Activated naive CD4-positive, alpha-beta T cell treated with anti-CD3 and anti-CD28 coated beads, Interleukin-2, amount 50 U/mL, for 72 hours (primary cell): ENCODE data around the gene GDI2. TPM values are rescaled to one million over a fixed set of nuclear protein-coding genes. Genes with fewer than 3 reads are reported as not detected.
"Not testable (repeated sequence)": the region's sequence is repeated elsewhere in the genome, so short reads cannot be mapped to it uniquely, and the experiment has no call there.

ENCODE experiments used
- ATAC-seq, 2 donors: fragments of 150-1000 bp; cut with Tn5 transposase; 2 replicates each; pipeline ENCODE4 v1.10.0; 2021; ENCODE audit warnings: mild to moderate bottlenecking in 2 of 2, moderate library complexity in 2 of 2
- DNase-seq, 2 donors: peaks; one replicate each; pipeline ENCODE4 v3.0.0; 2021 to 2022; ENCODE audit warnings: low spot score in 2 of 2
- H3K27ac Mint-ChIP-seq, 2 donors: one replicate each; pipeline ENCODE4 v1.8.0; 2022; ENCODE audit warnings: mild to moderate bottlenecking in 2 of 2, mixed read lengths in 2 of 2
- H3K36me3 Mint-ChIP-seq, 2 donors: one replicate each; pipeline ENCODE4 v1.8.0; 2022; ENCODE audit warnings: mixed read lengths in 2 of 2
- H3K9me3 Mint-ChIP-seq, 2 donors: one replicate each; pipeline ENCODE4 v1.8.0; 2022; ENCODE audit warnings: mixed read lengths in 2 of 2
- total RNA-seq, 2 donors: library from RNA; stranded (reverse); gene quantifications; one replicate each; pipeline ENCODE4 v1.2.3, GENCODE V29; 2022

Gene GDI2
- total RNA-seq, 2 donors from 2014 or later, result 234 to 281 TPM

DNA sequence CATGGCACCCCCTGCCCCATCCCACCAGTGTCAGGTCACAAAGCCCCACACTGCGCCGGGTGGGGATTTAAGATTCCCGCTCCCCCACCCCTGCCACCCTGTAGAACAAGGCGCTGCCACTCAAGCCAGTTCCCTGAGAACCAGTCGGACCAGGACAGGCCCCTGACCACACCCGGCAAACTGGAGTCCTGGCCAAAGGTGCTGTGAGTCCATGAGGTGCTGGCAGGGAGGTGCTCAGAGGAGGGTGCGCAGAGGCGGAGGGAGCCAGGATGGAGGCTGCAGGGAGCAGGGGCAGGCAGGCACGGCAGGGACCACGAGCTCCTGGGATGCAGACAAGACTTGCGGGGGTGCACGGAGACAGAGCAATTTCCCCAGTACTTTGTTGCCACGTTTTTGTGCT lies 19.7 kb upstream of the GDI2 start:
- Mint-ChIP-seq H3K36me3 (no peaks in the 10 kb centered on the region), H3K27ac (no peak overlapping the region), H3K9me3 (no peaks in the 10 kb centered on the region)
- DNase-seq (no peak), ATAC-seq (no peak)

DNA sequence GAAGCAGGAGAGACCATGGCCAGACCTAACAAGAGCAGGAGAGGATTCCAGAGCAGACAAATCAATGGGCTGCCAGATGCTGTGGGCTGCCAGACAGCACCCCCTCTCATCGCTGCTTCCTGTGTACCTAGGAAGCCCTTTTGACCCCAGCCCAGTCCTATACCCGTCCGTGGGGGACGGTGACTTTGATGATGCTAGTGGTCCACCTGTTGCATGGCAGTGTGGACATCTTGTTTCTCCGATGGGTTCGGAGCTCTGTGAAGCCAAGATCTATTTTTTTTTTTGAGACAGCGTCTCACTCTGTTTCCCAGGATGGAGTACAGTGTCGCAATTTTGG lies 18.2 kb upstream of the GDI2 start:
- Mint-ChIP-seq H3K9me3 (no peaks in the 10 kb centered on the region), H3K27ac (peak overlapping the region in 1 of 2 donors; percentile 59)
- ATAC-seq, result no peak

DNA sequence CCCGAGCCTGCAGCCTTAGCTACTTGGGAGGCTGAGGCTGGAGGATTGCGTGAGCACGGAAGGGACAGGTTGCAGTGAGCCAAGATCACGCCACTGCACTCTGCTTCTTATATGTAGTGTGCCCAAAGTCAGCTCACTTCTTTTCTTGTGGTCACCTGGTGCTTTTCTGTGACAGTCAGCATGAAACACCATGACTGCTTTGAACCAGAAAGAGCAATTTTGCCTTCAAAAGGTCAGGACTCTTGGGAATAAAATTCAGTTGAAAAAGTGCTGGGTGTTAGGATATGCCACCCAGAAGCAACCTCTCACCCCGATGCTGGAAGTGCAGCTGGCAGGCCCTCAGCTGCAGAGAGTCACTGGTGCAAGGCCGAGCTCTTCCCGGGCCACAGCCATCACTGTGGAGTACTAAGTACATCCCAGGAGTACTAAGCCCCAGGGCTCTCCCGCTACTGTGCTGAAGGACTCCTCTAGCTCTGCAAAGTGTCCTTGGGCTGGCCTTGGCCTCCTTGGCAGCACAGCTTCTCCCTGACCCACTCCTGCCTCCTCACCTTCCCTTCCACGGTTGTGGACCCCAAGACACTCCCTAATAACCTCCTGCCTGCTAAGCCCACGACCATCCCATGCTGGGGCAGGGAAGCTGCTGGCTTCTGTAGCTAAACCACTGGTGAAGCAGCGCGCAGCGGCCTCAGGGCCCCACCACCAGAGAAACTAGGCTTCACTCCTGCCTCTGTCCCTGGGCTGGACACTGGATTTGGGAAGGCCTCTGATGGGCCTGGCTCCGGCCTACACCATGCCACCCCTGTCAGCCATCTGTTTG lies 17.6 kb upstream of the GDI2 start:
- H3K9me3 Mint-ChIP-seq, result no peaks in the 10 kb centered on the region
- ATAC-seq (peak; percentile 38 to 51), DNase-seq (no peak)
- H3K27ac Mint-ChIP-seq, result peak overlapping the region in 1 of 2 donors; percentile 59
- H3K36me3 Mint-ChIP-seq, result no peaks in the 10 kb centered on the region

More for the DNA sequence above, 18.2 kb upstream of the GDI2 start:
- H3K36me3 Mint-ChIP-seq, result no peaks in the 10 kb centered on the region
- no peak for DNase-seq

DNA sequence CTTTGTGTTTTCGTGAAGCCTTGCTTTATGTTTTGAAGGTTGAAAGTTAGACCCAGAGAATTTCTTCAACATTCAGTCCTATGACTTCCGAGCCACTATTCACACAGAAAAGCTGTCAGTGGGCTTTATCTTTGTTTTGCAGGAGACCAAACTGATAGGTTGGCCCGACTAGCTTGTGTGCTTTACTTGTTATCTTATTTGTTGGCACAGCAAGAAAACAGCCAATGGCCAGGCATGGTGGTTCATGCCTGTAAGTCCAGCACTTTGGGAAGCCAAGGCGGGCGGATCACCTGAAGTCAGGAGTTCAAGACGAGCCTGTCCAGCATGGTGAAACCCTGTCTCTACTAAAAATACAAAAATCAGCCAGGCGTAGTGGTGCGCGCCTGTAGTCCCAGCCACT lies 16.0 kb upstream of the GDI2 start:
- no peak overlapping the region for H3K27ac Mint-ChIP-seq
- H3K36me3 Mint-ChIP-seq, result no peaks in the 10 kb centered on the region
- DNase-seq (no peak), ATAC-seq (no peak)
- H3K9me3 Mint-ChIP-seq, result no peaks in the 10 kb centered on the region

DNA sequence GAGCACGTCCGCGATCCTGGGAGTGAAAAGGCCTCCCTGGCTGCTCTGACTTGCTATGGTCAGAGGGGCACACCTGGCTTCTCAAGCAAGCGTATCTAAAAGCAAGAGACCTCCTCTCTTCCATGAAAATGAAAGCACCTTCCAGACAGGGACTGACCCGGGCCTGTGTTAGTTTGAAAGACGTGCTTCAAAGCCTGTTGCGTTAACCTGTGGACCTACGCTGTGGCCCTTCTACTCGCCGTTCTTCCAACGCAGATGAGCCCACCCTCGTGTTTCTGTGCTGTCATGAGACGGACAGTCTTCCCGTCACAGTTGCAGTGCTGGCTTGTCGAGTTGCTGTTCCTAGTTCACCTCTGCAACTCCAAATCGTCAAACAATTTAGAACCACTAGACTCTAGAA lies 15.5 kb upstream of the GDI2 start:
- DNase-seq (no peak), ATAC-seq (no peak)
- H3K36me3 Mint-ChIP-seq, result no peaks in the 10 kb centered on the region

DNA sequence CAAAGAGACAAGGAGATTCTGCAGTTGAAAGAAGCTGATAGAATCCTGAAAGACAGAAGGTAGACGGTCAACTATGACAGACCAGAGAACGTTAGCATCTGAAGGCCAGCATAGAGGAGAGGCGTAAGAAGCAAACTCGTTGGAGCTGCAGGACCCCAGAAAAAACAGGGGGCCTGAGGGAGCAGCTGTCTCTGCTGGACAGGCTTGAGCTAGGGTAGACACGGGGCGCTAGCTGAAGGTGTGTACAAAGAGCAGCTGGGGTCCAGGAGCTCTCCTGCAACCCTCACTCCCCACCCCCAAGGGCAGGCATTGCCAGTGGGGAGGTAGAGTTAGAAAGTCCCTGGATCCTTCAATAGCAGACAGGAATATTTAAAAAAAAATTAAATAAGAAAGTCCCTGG lies 14.6 kb upstream of the GDI2 start:
- ATAC-seq, result no peak

More for the DNA sequence above, 15.5 kb upstream of the GDI2 start:
- H3K9me3 Mint-ChIP-seq, result no peaks in the 10 kb centered on the region
- no peak overlapping the region for H3K27ac Mint-ChIP-seq

DNA sequence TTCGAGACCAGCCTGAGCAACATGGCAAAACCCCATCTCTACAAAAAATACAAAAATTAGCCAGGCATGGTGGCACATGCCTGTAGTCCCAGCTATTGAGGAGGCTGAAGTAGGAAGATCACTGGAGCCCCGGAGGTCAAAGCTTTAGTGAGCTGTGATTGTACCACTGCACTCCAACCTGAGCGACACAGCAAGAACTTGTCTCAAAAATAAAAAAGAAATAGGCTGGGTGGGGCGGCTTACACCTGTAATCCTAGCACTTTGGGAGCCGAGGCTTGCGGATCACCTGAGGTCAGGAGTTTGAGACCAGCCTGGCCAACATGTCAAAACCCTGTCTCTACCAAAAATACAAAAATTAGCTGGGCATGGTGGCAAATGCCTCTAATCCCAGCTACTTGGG lies 13.3 kb upstream of the GDI2 start:
- H3K36me3 Mint-ChIP-seq, DNase-seq, H3K27ac Mint-ChIP-seq, ATAC-seq, H3K9me3 Mint-ChIP-seq: not testable (repeated sequence)

More for the DNA sequence above, 14.6 kb upstream of the GDI2 start:
- DNase-seq, result no peak
- H3K9me3 Mint-ChIP-seq, result no peaks in the 10 kb centered on the region
- H3K27ac Mint-ChIP-seq, result no peak overlapping the region
- no peaks in the 10 kb centered on the region for H3K36me3 Mint-ChIP-seq

DNA sequence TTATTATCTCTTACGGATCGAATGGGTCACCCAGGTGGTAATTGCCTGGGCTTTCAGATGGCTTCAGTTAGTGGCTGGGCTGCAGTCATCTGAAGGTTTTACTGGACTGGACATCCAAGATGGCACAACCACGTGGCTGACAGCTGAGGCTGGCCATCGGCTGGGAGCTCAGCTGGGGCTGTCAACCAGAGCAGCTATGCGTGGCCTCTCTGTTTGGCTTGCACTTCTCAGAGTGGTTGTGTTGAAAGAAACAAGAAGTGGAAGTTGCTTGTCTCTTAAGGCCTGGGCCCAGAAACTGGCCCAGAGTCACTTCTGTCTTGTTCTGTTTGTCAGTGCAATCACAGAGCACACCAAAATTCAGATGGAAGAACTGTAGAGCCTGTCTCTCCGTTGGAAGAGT lies 5.7 kb upstream of the GDI2 start:
- ATAC-seq, result no peak
- no peak for DNase-seq
- H3K9me3 Mint-ChIP-seq, result peaks cover 10 to 11% of the 10 kb centered on the region in 2 donors
- peaks cover 11 to 29% of the 10 kb centered on the region in 2 donors for H3K36me3 Mint-ChIP-seq
- peak overlapping the region in 1 of 2 donors; percentile 50 for H3K27ac Mint-ChIP-seq

DNA sequence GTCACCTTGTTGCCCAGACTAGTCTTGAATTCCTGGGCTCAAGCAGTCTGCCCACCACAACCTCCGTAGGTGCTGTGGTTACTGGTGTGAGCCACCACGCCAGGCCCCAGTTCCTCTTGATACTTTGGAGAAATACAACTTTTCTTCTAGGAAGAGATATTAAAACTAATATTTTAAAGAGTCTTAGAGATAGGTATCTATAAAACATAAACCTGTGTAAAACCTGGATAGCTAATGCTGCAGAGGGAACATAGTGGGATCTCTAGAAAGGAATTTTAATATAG lies 4.8 kb upstream of the GDI2 start:
- H3K27ac Mint-ChIP-seq, result peak overlapping the region in 1 of 2 donors; percentile 59
- ATAC-seq (no peak), DNase-seq (no peak)
- peaks cover 10 to 11% of the 10 kb centered on the region in 2 donors for H3K9me3 Mint-ChIP-seq
- H3K36me3 Mint-ChIP-seq, result peaks cover 11 to 29% of the 10 kb centered on the region in 2 donors

DNA sequence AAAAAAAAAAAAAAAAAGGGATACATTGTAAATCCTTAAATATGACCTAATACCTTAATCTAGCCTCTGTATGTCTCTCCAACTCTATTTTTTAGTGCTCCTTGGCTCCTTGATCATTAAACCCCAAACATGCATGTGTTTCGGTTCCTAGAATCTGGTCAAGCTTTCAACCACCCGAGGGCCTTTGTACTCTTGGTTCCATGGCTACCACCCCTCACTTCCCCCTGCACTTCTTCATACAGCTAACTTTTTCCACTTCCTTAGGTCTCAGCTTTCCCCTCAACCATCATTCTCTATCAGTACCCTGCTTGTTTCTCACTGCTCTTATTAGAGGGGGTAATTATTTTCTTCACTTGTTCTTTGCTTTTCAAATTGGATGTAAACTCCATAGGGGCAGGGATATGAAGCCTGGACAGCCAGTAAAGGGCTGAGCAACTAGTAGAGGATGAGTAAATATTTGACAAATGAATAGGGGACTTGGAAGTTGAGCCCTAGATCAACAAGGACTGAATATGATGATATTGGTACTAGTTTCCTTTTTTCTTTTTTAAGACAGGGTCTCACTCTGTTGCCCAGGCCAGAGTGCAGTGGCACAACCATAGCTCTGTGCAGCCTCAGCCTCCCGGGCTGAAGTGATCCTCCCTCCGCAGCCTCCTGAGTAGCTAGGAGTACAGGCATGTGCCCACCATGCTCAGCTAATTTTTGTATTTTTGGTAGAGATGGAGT lies 4.3 kb upstream of the GDI2 start:
- H3K36me3 Mint-ChIP-seq, result peaks cover 12 to 30% of the 10 kb centered on the region in 2 donors
- H3K9me3 Mint-ChIP-seq, result peaks cover 10 to 11% of the 10 kb centered on the region in 2 donors
- DNase-seq, result no peak
- no peak for ATAC-seq
- peak overlapping the region; percentile 59 to 67 for H3K27ac Mint-ChIP-seq

DNA sequence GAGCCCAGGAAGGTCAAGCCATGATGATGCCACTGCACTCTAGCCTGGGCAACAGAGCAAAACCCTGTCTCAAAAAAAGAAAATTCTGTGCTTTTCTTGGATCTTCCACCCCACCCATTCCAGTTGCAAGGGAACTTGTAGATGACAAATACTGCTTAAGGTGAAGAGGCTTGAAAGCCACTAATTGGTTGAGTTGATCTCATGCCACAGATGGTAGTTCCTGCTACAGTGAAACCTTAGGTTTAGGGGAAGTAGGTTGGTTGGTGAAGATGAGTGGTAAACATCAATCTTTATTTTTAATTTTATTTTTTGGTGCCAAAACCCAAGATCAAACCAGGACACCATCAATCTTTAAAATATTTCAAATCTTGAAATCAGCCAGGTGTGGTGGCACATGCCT lies 2.9 kb upstream of the GDI2 start:
- Mint-ChIP-seq H3K9me3 (peaks cover 10 to 11% of the 10 kb centered on the region in 2 donors), H3K36me3 (peaks cover 17 to 29% of the 10 kb centered on the region in 2 donors), H3K27ac (no peak overlapping the region)
- DNase-seq (no peak), ATAC-seq (no peak)

DNA sequence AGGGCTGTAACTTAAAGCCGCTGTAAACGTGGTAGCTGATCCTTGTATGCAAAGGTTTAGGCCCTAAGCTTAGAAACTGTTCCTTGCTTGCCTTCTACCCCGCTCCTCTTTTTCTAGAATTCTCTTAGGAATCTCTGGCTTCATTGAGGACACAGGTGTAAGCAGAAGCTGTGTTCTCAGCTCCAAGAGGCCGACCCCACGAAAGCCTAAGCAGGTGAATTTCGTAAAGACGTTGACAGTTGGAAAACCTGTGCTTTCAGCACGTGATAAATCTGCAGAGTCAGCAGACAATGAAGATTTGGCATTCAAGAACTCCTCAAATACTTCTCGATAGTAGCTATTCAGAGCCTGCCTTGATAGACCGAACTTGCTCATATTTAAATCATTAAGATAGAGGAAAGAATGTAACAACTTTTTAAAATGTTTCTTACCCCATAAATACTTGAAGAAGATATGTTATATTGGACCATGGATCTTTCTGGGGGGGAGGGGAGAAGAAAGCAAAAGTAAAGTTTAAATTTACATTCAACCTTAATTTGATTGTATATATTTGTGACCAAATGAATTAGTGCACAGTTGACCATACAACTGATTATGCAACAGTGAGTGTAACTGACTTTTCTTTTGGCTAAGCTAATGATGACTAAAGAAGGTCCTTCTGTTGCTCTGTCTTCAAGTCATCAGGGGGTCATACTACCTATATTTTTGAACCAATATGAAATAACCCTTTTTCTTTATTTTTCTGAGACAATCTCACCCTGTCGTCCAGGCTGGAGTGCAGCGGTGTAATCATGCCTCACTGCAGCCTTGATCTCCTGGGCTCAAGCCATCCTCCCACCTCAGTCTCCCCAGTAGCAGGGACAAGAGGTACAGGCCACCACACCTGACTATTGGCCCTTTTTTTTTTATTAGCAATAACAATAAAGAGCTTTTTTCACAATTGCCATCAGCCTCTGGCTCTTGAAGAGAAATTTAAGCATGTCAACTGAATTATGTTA lies 1.2 kb upstream of the GDI2 start:
- Mint-ChIP-seq H3K9me3 (peaks cover 4 to 5% of the 10 kb centered on the region in 2 donors), H3K36me3 (peaks cover 20 to 25% of the 10 kb centered on the region in 2 donors), H3K27ac (peak overlapping the region; percentile 88 to 90)
- DNase-seq (no peak), ATAC-seq (no peak)

DNA sequence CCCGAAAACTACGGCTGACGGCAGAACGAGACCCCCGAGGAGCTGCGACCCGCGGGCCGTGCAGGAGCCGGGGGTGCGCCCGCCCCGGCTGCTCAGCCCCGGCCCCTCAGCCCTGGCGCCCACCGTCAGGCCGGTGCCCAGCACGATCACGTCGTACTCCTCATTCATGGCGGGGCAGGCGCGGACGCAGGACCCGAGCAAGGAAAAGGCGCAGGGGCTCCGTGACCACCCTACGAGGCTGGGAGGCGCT lies 218 bp downstream of the GDI2 start:
- H3K27ac Mint-ChIP-seq, result peak overlapping the region; percentile 88 to 95
- ATAC-seq (peak; percentile 38 to 44), DNase-seq (no peak)
- peaks cover 4 to 5% of the 10 kb centered on the region in 2 donors for H3K9me3 Mint-ChIP-seq
- peaks cover 24 to 30% of the 10 kb centered on the region in 2 donors for H3K36me3 Mint-ChIP-seq

DNA sequence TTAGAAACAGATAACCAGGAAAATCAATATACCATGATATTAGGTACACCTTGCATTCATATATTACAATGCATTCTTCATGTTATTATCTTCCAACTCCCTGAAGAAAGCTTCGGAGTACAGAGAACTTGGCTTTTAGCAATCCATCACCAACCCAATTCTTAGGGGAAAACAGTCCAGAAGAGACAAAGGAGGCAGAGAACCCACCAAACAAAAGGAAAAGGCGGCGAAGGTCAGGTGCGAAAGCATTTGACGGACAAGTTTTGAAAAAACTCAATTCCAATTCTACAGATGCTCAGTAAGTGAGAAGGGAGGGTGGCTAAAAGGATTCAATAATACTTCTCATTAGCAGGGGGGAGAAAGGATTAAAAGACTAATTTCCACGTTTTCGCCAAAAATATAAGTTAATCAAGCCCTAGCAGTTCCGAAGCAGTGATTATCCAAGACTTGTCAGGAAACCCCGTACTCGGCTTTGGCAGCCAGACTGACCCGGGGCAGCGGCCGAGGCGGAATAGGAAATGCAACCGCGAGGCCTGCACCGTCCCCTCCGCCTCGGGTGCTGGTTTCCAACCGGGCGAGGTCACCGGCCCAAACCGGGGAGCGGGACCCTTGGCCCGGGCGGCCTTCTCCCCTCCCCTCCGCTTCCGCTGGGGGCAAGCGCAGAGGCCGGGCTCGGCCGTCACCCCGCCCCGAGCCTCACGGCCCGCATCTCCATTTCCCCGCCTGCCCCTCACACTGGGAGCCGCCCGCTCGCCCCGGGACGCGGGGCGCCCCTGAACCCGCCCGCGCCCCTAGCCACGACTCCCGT lies 747 bp downstream of the GDI2 start:
- ATAC-seq, result peak; percentile 41 to 46
- Mint-ChIP-seq H3K36me3 (peaks cover 24 to 32% of the 10 kb centered on the region in 2 donors), H3K27ac (peak overlapping the region; percentile 88 to 92), H3K9me3 (peaks cover 3% of the 10 kb centered on the region in 2 donors)
- DNase-seq, result peak; percentile 50 to 65

DNA sequence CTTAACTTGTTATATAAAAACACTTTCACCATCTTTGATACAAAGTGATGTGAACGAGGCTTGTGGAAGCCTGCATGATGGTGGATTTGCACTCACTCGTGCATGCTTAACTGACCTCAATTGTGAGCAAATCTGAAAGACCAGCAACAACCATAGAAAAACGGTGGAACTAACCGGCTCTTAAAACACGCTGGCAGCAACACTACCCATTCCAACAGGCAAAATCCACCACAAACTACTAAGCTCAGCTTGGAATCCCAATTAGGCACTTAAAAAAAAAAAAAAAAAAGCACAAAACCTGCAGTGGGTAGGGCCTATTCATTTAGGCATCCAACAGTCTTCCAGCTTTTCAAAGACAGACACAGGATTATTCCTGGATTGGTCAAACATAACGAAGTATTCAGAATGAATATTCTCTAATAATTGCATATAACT lies 1.8 kb downstream of the GDI2 start:
- no peak for ATAC-seq
- Mint-ChIP-seq H3K27ac (peak overlapping the region; percentile 88 to 92), H3K36me3 (peaks cover 24 to 38% of the 10 kb centered on the region in 2 donors), H3K9me3 (no peaks in the 10 kb centered on the region)
- DNase-seq, result no peak

DNA sequence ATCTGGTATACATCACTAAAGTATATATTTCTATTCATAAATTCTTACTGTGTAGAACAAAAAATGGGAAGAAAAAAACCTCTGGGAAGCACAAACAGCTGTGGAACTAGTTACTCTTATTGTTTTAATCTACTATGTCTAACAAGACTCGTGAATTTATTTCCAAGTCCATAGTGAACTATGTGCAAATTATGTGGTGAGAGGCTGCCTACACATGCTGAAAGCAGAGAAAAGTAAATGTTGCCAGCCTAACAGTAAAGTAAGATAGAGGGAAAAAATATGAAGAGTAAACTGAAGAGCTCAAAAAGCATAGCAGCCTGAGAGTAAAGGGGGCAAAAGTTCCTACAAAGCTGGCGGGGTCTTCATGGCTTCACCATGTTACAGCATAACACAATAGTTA lies 3.0 kb downstream of the GDI2 start:
- H3K9me3 Mint-ChIP-seq, result no peaks in the 10 kb centered on the region
- peak overlapping the region in 1 of 2 donors; percentile 51 for H3K27ac Mint-ChIP-seq
- no peak for DNase-seq
- ATAC-seq, result no peak
- H3K36me3 Mint-ChIP-seq, result peaks cover 24 to 46% of the 10 kb centered on the region in 2 donors
